PC-3 (cell line): Measurements from ENCODE around the gene COASY. TPM values are rescaled to one million over a fixed set of nuclear protein-coding genes. Genes with fewer than 3 reads are reported as not detected.

Source experiments
- ATAC-seq: fragments of 200-7000 bp; cut with Tn5 transposase; 2 replicates; pipeline ENCODE4 v1.9.1; 2020; ENCODE audit warnings: mild to moderate bottlenecking, moderate library complexity
- BruUV-seq: library from RNA; stranded (reverse); fragments of 400-500 nt; replicated peaks from 2 replicates; lab custom pipeline; 2021; lab: Mats Ljungman, UMichigan
- CTCF ChIA-PET: fragments of 300-600 bp; sonication (Branson Sonifier 250); formaldehyde crosslinking; loops from one replicate; lab custom pipeline; 2022; ENCODE audit warnings: antibody characterized with exemption; lab: Charles Lee
- POLR2A ChIA-PET: fragments of 300-600 bp; sonication (Branson Sonifier 250); formaldehyde crosslinking; loops from one replicate; lab custom pipeline; 2022; ENCODE audit warnings: antibody characterized with exemption; ENCODE audit not compliant: unreplicated experiment; lab: Charles Lee
- DNase-seq: peaks from one replicate; pipeline ENCODE4 v3.0.0-alpha.2; 2015
- H2AFZ ChIP-seq: fragments of 300-600 bp; sonication (generic); 2 replicates; pipeline ENCODE4 v1.6.0; 2016; ENCODE audit warnings: antibody characterized with exemption, low read length
- H3F3A ChIP-seq: fragments of 300-600 bp; sonication (generic); one replicate; pipeline ENCODE4 v1.6.0; 2017; ENCODE audit warnings: antibody characterized with exemption, low read length, control low read depth, mild to moderate bottlenecking; ENCODE audit not compliant: unreplicated experiment
- H3K27ac ChIP-seq: fragments of 300-600 bp; sonication (generic); 2 replicates; pipeline ENCODE4 v1.5.1; 2016; ENCODE audit warnings: mild to moderate bottlenecking, low read length
- H3K27me3 ChIP-seq: fragments of 300-600 bp; sonication (generic); 2 replicates; pipeline ENCODE4 v1.6.1; 2016; ENCODE audit warnings: low read length, mixed read lengths
- H3K36me3 ChIP-seq: fragments of 300-600 bp; sonication (generic); 2 replicates; pipeline ENCODE4 v1.6.1; 2016; ENCODE audit warnings: low read depth, mixed run types, low read length, mixed read lengths
- H3K4me1 ChIP-seq: fragments of 300-600 bp; sonication (generic); 2 replicates; pipeline ENCODE4 v1.5.1; 2016; ENCODE audit warnings: low read length; ENCODE audit not compliant: insufficient read depth
- H3K4me2 ChIP-seq: fragments of 300-600 bp; sonication (generic); 2 replicates; pipeline ENCODE4 v1.6.0; 2016; ENCODE audit warnings: low read length
- H3K4me3 ChIP-seq: fragments of 300-600 bp; sonication (generic); 2 replicates; pipeline ENCODE4 v1.5.1; 2016; ENCODE audit warnings: mild to moderate bottlenecking, low read length, mixed read lengths
- H3K79me2 ChIP-seq: fragments of 300-600 bp; sonication (generic); 2 replicates; pipeline ENCODE4 v1.6.1; 2017; ENCODE audit warnings: low read length, mixed read lengths
- H3K9ac ChIP-seq: fragments of 300-600 bp; sonication (generic); 2 replicates; pipeline ENCODE4 v1.6.0; 2016; ENCODE audit warnings: mild to moderate bottlenecking, low read length
- H3K9me2 ChIP-seq: fragments of 300-600 bp; sonication (generic); replicated peaks from 2 replicates; pipeline ENCODE4 v1.6.1; 2016; ENCODE audit warnings: mixed run types, low read length, mixed read lengths
- H3K9me3 ChIP-seq: fragments of 300-600 bp; sonication (generic); 2 replicates; pipeline ENCODE4 v1.6.1; 2016; ENCODE audit warnings: low read length, mixed read lengths
- H4K20me1 ChIP-seq: fragments of 300-600 bp; sonication (generic); 2 replicates; pipeline ENCODE4 v1.6.1; 2016; ENCODE audit warnings: low read length, mixed read lengths
- EZH2 ChIP-seq: fragments of 300-600 bp; sonication (generic); IDR thresholded peaks from one replicate; pipeline ENCODE4 v1.6.1; 2017; ENCODE audit warnings: antibody characterized with exemption, mild to moderate bottlenecking, low read length; ENCODE audit not compliant: unreplicated experiment
- EZH2phosphoT487 ChIP-seq: fragments of 300-600 bp; sonication (generic); IDR thresholded peaks from 2 replicates; pipeline ENCODE4 v1.6.1; 2018; ENCODE audit warnings: mild to moderate bottlenecking, antibody characterized with exemption, low read length, borderline replicate concordance
- intact Hi-C: fragments of 100-400 bp; cut with micrococcal nuclease; formaldehyde crosslinking; loops from 2 replicates; pipeline ENCODE4 v1.9.0; 2023
- total RNA-seq: library from RNA; depleted of rRNA; stranded (reverse); fragments of >200 nt; gene quantifications from 2 replicates; pipeline ENCODE4 v1.2.3, GENCODE V29; 2014
- TF ChIP-seq, protein P1 (sequence below): fragments of 300-600 bp; sonication (generic); conservative IDR thresholded peaks from 2 replicates; pipeline ENCODE4 v1.5.1; 2017; ENCODE audit warnings: antibody characterized with exemption, low read depth, mild to moderate bottlenecking, low read length

The COASY gene
- total RNA-seq, 1 experiment from 2014 or later = 33.3 TPM

DNA sequence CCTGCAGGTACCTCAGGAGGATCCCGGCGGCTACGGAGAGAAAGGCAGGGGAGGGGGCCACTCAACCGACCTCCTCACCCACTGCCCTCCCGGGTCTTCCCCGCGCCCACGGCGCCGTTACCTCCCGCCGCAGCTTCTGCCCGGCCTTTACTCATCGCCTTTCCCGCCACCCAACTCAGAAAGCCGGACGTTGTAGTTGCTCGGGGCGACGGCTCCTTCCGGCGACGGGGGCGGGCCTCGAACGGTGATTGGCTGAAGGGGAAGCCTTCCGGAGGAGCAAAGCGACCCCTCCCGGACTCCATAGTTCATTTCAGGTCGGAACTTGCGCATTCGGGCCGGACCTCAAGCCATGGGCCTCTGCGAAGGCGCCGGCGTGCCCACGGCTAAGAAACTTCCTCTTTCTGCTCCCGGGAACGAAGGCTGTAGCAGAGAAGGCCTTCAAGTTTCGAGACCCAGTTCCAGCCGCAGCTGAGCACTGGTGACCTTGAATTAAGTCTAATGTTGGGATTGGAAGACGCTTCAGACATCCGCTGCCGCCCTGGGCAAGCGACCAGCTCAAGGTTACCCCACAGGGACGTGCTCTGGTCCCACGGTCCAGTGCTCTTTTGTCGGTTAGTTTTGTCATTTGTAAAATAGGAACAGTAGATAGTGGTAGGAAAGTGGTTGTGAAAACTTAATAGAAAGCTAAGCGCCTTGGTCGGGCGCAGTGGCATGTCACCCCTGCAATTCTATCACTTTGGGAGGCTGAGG is 15.8 kb downstream of the COASY start, which contains the start of gene PSMC3IP:
PSMC3IP (minus strand) TSS at position 198 of the 750 bp plus-strand sequence; CDS start at position 155, 43 bp downstream.
- Histone ChIP-seq H3K27ac (peak within 1 kb of the TSS; percentile 70), H3K9ac (peak within 1 kb of the TSS; percentile 98), H4K20me1 (no peaks in the 10 kb centered on the region), H3K4me1 (peaks cover 13% of the 10 kb centered on the region; the same call in 1 of the 2 replicates), H3K4me2 (peak within 1 kb of the TSS; percentile 100), H3F3A (peaks cover 6% of the 10 kb centered on the region), H3K4me3 (peak within 1 kb of the TSS; percentile 100), H2AFZ (peak within 1 kb of the TSS; percentile 99), H3K79me2 (peaks cover 30% of the 10 kb centered on the region), H3K27me3 (no peaks in the 10 kb centered on the region), H3K9me3 (no peaks in the 10 kb centered on the region), H3K36me3 (peaks cover 8% of the 10 kb centered on the region), H3K9me2 (no peaks in the 10 kb centered on the region)
- ChIA-PET POLR2A (interaction anchor here (0.5 kb wide), 1 partner anchor 154 kb away, joined by 6 read pairs; no protein-coding TSS in a partner anchor), CTCF (interaction anchor here (0.5 to 2.1 kb wide), 12 partner anchors 31 to 481 kb away, joined by 3 to 16 read pairs (median 5); partner anchors contain the start of genes CCR10, RETREG3 and TUBG1)
- ATAC-seq (peak; percentile 85), DNase-seq (peak; percentile 91)
- no peak for TF ChIP-seq EZH2
- TF ChIP-seq, protein P1, sequence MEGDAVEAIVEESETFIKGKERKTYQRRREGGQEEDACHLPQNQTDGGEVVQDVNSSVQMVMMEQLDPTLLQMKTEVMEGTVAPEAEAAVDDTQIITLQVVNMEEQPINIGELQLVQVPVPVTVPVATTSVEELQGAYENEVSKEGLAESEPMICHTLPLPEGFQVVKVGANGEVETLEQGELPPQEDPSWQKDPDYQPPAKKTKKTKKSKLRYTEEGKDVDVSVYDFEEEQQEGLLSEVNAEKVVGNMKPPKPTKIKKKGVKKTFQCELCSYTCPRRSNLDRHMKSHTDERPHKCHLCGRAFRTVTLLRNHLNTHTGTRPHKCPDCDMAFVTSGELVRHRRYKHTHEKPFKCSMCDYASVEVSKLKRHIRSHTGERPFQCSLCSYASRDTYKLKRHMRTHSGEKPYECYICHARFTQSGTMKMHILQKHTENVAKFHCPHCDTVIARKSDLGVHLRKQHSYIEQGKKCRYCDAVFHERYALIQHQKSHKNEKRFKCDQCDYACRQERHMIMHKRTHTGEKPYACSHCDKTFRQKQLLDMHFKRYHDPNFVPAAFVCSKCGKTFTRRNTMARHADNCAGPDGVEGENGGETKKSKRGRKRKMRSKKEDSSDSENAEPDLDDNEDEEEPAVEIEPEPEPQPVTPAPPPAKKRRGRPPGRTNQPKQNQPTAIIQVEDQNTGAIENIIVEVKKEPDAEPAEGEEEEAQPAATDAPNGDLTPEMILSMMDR = peak; percentile 45; the same call in 1 of the 2 replicates
- intact Hi-C loops = loop anchor here (2.0 kb wide), 1 partner anchor 101 kb away; no protein-coding TSS in a partner anchor
- TSS peak; percentile 72 for BruUV-seq

DNA sequence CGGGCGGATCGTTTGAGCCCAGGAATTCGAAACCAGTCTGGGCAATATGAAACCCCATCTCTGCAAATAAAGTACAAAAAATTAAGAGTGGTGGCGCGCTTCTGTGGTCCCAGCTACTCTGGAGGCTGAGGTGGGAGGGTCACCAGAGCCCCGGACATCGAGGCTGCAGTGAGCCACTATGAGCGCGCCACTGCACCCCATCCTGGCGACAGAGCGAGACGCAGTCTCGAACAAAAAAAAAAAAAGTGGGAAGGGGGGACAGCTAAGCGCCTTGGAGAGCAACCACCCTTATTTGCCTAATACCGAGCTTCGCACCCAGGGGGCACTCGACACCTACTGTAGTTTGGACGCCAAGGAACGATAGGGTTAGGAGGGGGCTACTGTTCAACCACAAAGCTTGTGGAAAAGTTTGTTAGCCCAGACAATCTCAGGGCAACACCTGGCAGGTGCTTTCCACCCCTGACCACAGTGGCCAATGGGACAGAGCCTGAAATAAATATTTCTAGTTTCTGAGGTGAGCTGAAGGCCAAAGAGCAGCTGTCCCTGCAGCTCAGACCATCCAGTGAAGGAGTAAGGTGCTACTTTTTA is 16.4 kb downstream of the COASY start:
- POLR2A ChIA-PET = interaction anchor here (0.7 kb wide), 1 partner anchor 216 kb away, joined by 9 read pairs; no protein-coding TSS in a partner anchor
- Histone ChIP-seq H3K36me3 (peaks cover under 1% of the 10 kb centered on the region), H3K4me2 (peak overlapping the region; percentile 100), H3K4me1 (peaks cover 13% of the 10 kb centered on the region; the same call in 1 of the 2 replicates), H2AFZ (peak overlapping the region; percentile 99), H3K27ac (peak overlapping the region; percentile 70), H3K27me3 (no peaks in the 10 kb centered on the region), H4K20me1 (no peaks in the 10 kb centered on the region), H3K9ac (peak overlapping the region; percentile 98), H3K4me3 (peak overlapping the region; percentile 100), H3K9me3 (no peaks in the 10 kb centered on the region), H3F3A (peaks cover 6% of the 10 kb centered on the region), H3K9me2 (no peaks in the 10 kb centered on the region), H3K79me2 (peaks cover 30% of the 10 kb centered on the region)
- ATAC-seq = peak; percentile 37
- intact Hi-C loops = no loop called here
- TF ChIP-seq EZH2phosphoT487 (no peak), EZH2 (no peak)
- TF ChIP-seq, protein P1 = peak; percentile 75
- no TSS peak for BruUV-seq
- CTCF ChIA-PET = interaction anchor here (0.6 to 2.1 kb wide), 15 partner anchors 30 to 205 kb away, joined by 3 to 16 read pairs (median 4); partner anchors contain the start of genes CCR10, RETREG3 and TUBG1
- DNase-seq = peak; percentile 74
